SU-DHL-6 (cell line): ENCODE data around the gene CT55.
A peak's percentile ranks its signal among the peaks of the same experiment; 100 is the strongest.

Experiments
- H2AFZ ChIP-seq: fragments of 200-600 bp; sonication (generic); 2 replicates; pipeline ENCODE4 v1.6.1; 2014; ENCODE audit warnings: low read depth, mild to moderate bottlenecking, moderate library complexity, mixed read lengths, antibody characterized with exemption, low read length; ENCODE audit not compliant: severe bottlenecking
- H3F3A ChIP-seq: fragments of 200-600 bp; shearing (Covaris generic); 2 replicates; pipeline ENCODE4 v1.6.0; 2016; ENCODE audit warnings: antibody characterized with exemption, mild to moderate bottlenecking; ENCODE audit not compliant: insufficient read depth
- H3K27ac ChIP-seq: fragments of 200-600 bp; sonication (generic); 2 replicates; pipeline ENCODE4 v1.5.1; 2016; ENCODE audit warnings: low read depth, mild to moderate bottlenecking, low read length, moderate library complexity, mixed read lengths
- H3K27me3 ChIP-seq: fragments of 200-600 bp; sonication (generic), shearing (Covaris generic); 2 replicates; pipeline ENCODE4 v1.6.0; 2014; ENCODE audit warnings: mild to moderate bottlenecking, low read length
- H3K36me3 ChIP-seq: fragments of 200-600 bp; sonication (generic); 2 replicates; pipeline ENCODE4 v1.6.1; 2014; ENCODE audit warnings: mild to moderate bottlenecking, low read length, mixed read lengths
- H3K4me2 ChIP-seq: fragments of 300-600, 200-600 bp; shearing (Covaris generic), sonication (generic); 2 replicates; pipeline ENCODE4 v1.6.0; 2014; ENCODE audit warnings: low read length, low read depth, mild to moderate bottlenecking; ENCODE audit not compliant: poor library complexity, severe bottlenecking
- H3K4me3 ChIP-seq: fragments of 200-600 bp; sonication (generic); 2 replicates; pipeline ENCODE4 v1.5.1; 2014; ENCODE audit warnings: antibody characterized with exemption, low read length, mild to moderate bottlenecking, mixed read lengths; ENCODE audit not compliant: insufficient read depth, poor library complexity, severe bottlenecking
- H3K79me2 ChIP-seq: fragments of 200-600 bp; sonication (generic); 2 replicates; pipeline ENCODE4 v1.6.1; 2014; ENCODE audit warnings: mild to moderate bottlenecking, low read length, moderate library complexity; ENCODE audit not compliant: insufficient read depth
- H3K9ac ChIP-seq: fragments of 200-600 bp; sonication (generic); 2 replicates; pipeline ENCODE4 v1.7.0; 2014; ENCODE audit warnings: mild to moderate bottlenecking, low read length
- H3K9me2 ChIP-seq: fragments of 200-600 bp; sonication (generic); replicated peaks from 2 replicates; pipeline ENCODE4 v1.6.1; 2014; ENCODE audit warnings: low read length; ENCODE audit not compliant: insufficient read depth
- H3K9me3 ChIP-seq: fragments of 200-600 bp; sonication (generic); 2 replicates; pipeline ENCODE4 v1.6.1; 2014; ENCODE audit warnings: low read length, mixed read lengths; ENCODE audit not compliant: insufficient read depth
- H4K20me1 ChIP-seq: fragments of 200-600 bp; sonication (generic); 2 replicates; pipeline ENCODE4 v1.6.1; 2014; ENCODE audit warnings: low read depth, mild to moderate bottlenecking, antibody characterized with exemption, low read length, moderate library complexity, mixed read lengths
- CTCF ChIP-seq: fragments of 200-600 bp; sonication (generic); IDR thresholded peaks from one replicate; pipeline ENCODE4 v1.5.1; 2017; ENCODE audit warnings: antibody characterized with exemption, mild to moderate bottlenecking, low read length, moderate library complexity; ENCODE audit not compliant: insufficient read depth, poor library complexity, severe bottlenecking
- EZH2phosphoT487 ChIP-seq: fragments of 200-600 bp; sonication (generic), shearing (Covaris generic); conservative IDR thresholded peaks from 2 replicates; pipeline ENCODE4 v1.6.1; 2018; ENCODE audit warnings: mild to moderate bottlenecking, antibody characterized with exemption, low read length, moderate library complexity, mixed read lengths

Gene CT55

GRCh38 chrX:135114392-135114791 is 56.8 kb downstream of the CT55 start:
- no peaks in the 10 kb centered on the region for H3K9me3 ChIP-seq
- H3K9me2 ChIP-seq: no peaks in the 10 kb centered on the region
- no peak overlapping the region for H3K27ac ChIP-seq
- H3K79me2 ChIP-seq: no peaks in the 10 kb centered on the region
- no peaks in the 10 kb centered on the region for H3K36me3 ChIP-seq
- H3K27me3 ChIP-seq: no peaks in the 10 kb centered on the region
- H3K9ac ChIP-seq: no peak overlapping the region
- no peak overlapping the region for H2AFZ ChIP-seq
- no peak for TF ChIP-seq CTCF
- TF ChIP-seq EZH2phosphoT487: no peak
- H3K4me2 ChIP-seq: no peak overlapping the region
- no peaks in the 10 kb centered on the region for H4K20me1 ChIP-seq
- no peak overlapping the region for H3K4me3 ChIP-seq
- no peaks in the 10 kb centered on the region for H3F3A ChIP-seq

GRCh38 chrX:135112743-135113142 is 58.5 kb downstream of the CT55 start:
- TF ChIP-seq CTCF (no peak), EZH2phosphoT487 (no peak)
- Histone ChIP-seq H4K20me1 (no peaks in the 10 kb centered on the region), H3K36me3 (no peaks in the 10 kb centered on the region), H3K27me3 (no peaks in the 10 kb centered on the region), H3F3A (no peaks in the 10 kb centered on the region), H2AFZ (no peak overlapping the region), H3K4me2 (no peak overlapping the region), H3K27ac (no peak overlapping the region), H3K9ac (no peak overlapping the region), H3K9me3 (no peaks in the 10 kb centered on the region), H3K9me2 (no peaks in the 10 kb centered on the region), H3K4me3 (no peak overlapping the region), H3K79me2 (no peaks in the 10 kb centered on the region)

- Histone ChIP-seq H3K4me3 (no peak overlapping the region), H3K36me3 (no peaks in the 10 kb centered on the region), H3K27me3 (no peaks in the 10 kb centered on the region), H3K79me2 (no peaks in the 10 kb centered on the region), H3K9me2 (no peaks in the 10 kb centered on the region), H3K27ac (no peak overlapping the region), H3K4me2 (no peak overlapping the region), H2AFZ (no peak overlapping the region), H3K9ac (no peak overlapping the region), H3F3A (no peaks in the 10 kb centered on the region), H3K9me3 (no peaks in the 10 kb centered on the region), H4K20me1 (no peaks in the 10 kb centered on the region)
- TF ChIP-seq EZH2phosphoT487 (no peak), CTCF (peak; percentile 22)
These were observed 59.0 kb downstream of the CT55 start for GRCh38 chrX:135112096-135112729.
